ENCODE measurements around the gene ANKDD1A. TPM values are rescaled to one million over a fixed set of nuclear protein-coding genes. Genes with fewer than 3 reads are reported as not detected.

The ANKDD1A gene
- total RNA-seq, 1 donor from 2014 or later: 17.7 TPM

GRCh38 chr15:64961013-64961412, 49.3 kb downstream of the ANKDD1A start:
- H3K36me3 ChIP-seq: peaks cover 0 to 84% of the 10 kb centered on the region in 2 donors
- intact Hi-C loops (cut with DNase I): no loop called here
- no peaks in the 10 kb centered on the region for H3K27me3 ChIP-seq

GRCh38 chr15:64969401-64969800, 57.7 kb downstream of the ANKDD1A start:
- no peaks in the 10 kb centered on the region for H3K9me3 ChIP-seq
- peaks cover 0 to 77% of the 10 kb centered on the region in 2 donors for H3K36me3 ChIP-seq
- intact Hi-C loops (cut with DNase I): no loop called here
- H3K4me1 ChIP-seq: no peaks in the 10 kb centered on the region
- DNase-seq (ENCODE audit: extremely low spot score in 2 of 2): no peak
- H3K27me3 ChIP-seq: no peaks in the 10 kb centered on the region
- TF ChIP-seq POLR2A (IDR thresholded peaks at IDR 0.05) (no peak), CTCF (IDR thresholded peaks at IDR 0.05) (no peak)
- H3K27ac ChIP-seq: no peak overlapping the region
- no peak overlapping the region for H3K4me3 ChIP-seq

More at GRCh38 chr15:64961013-64961412, 49.3 kb downstream of the ANKDD1A start:
- DNase-seq (ENCODE audit: extremely low spot score in 2 of 2): no peak
- Histone ChIP-seq H3K27ac (no peak overlapping the region), H3K4me3 (no peak overlapping the region), H3K4me1 (no peaks in the 10 kb centered on the region), H3K9me3 (no peaks in the 10 kb centered on the region)
- TF ChIP-seq CTCF (IDR thresholded peaks at IDR 0.05) (no peak), POLR2A (IDR thresholded peaks at IDR 0.05) (no peak), POLR2AphosphoS5 (IDR thresholded peaks at IDR 0.05; ENCODE audit: insufficient read depth in 1 of 2, low read depth in 1 of 2) (no peak)

GRCh38 chr15:64970698-64971097, 59.0 kb downstream of the ANKDD1A start:
- Histone ChIP-seq H3K27ac (no peak overlapping the region), H3K4me3 (no peak overlapping the region), H3K4me1 (no peaks in the 10 kb centered on the region), H3K27me3 (no peaks in the 10 kb centered on the region), H3K9me3 (no peaks in the 10 kb centered on the region), H3K36me3 (peaks cover 0 to 72% of the 10 kb centered on the region in 2 donors)
- TF ChIP-seq POLR2AphosphoS5 (IDR thresholded peaks at IDR 0.05; ENCODE audit: insufficient read depth in 1 of 2, low read depth in 1 of 2) (no peak), POLR2A (IDR thresholded peaks at IDR 0.05) (no peak), CTCF (IDR thresholded peaks at IDR 0.05) (no peak)
- DNase-seq (ENCODE audit: extremely low spot score in 2 of 2): no peak
- intact Hi-C loops (cut with DNase I): no loop called here

GRCh38 chr15:64975390-64975789, 63.7 kb downstream of the ANKDD1A start:
- H3K36me3 ChIP-seq: peaks cover 0 to 77% of the 10 kb centered on the region in 2 donors
- no peaks in the 10 kb centered on the region for H3K27me3 ChIP-seq
- intact Hi-C loops (cut with DNase I): no loop called here
- H3K4me3 ChIP-seq: no peak overlapping the region
- H3K27ac ChIP-seq: no peak overlapping the region
- DNase-seq (ENCODE audit: extremely low spot score in 2 of 2): no peak
- TF ChIP-seq CTCF (IDR thresholded peaks at IDR 0.05): no peak
- TF ChIP-seq POLR2A (IDR thresholded peaks at IDR 0.05): no peak
- no peak for TF ChIP-seq POLR2AphosphoS5 (IDR thresholded peaks at IDR 0.05; ENCODE audit: insufficient read depth in 1 of 2, low read depth in 1 of 2)
- H3K9me3 ChIP-seq: no peaks in the 10 kb centered on the region
- no peaks in the 10 kb centered on the region for H3K4me1 ChIP-seq

GRCh38 chr15:64979252-64979710, 67.6 kb downstream of the ANKDD1A start:
- Histone ChIP-seq H3K4me1 (peaks cover 6% of the 10 kb centered on the region), H3K36me3 (peaks cover 0 to 51% of the 10 kb centered on the region in 2 donors), H3K27ac (no peak overlapping the region), H3K4me3 (no peak overlapping the region), H3K9me3 (no peaks in the 10 kb centered on the region), H3K27me3 (no peaks in the 10 kb centered on the region)
- intact Hi-C loops (cut with DNase I): no loop called here
- TF ChIP-seq CTCF (IDR thresholded peaks at IDR 0.05): no peak
- no peak for TF ChIP-seq POLR2AphosphoS5 (IDR thresholded peaks at IDR 0.05; ENCODE audit: insufficient read depth in 1 of 2, low read depth in 1 of 2)
- no peak for TF ChIP-seq POLR2A (IDR thresholded peaks at IDR 0.05)
- DNase-seq (ENCODE audit: extremely low spot score in 2 of 2): no peak

All from vagina (tissue), 2 donors.